ENCODE data around the gene C8G. TPM values are rescaled to one million over a fixed set of nuclear protein-coding genes. Genes with fewer than 3 reads are reported as not detected.

The C8G gene
- total RNA-seq, 4 donors from 2014 or later = 1.7 to 5.2 TPM; not detected in 2

- H3K4me1 ChIP-seq = peaks cover 6 to 12% of the 10 kb centered on the region in 2 donors
- no peak for ATAC-seq
- peaks cover 14 to 19% (median 18%) of the 10 kb centered on the region in 3 donors for H3K27me3 ChIP-seq
- no peak for DNase-seq
- in situ Hi-C loops (cut with MboI; ENCODE audit: low sequenced_read_pairs in 4 of 4) (no loop called here), intact Hi-C loops (cut with DNase I; ENCODE audit: low total_unique reads) (loop anchor here (5.0 kb wide), 1 partner anchor 147 kb away; the partner anchor contains the start of gene PHPT1)
- H3K36me3 ChIP-seq = peaks cover 0 to 7% of the 10 kb centered on the region in 2 donors
- no peak overlapping the region for H3K27ac ChIP-seq
- H3K9me3 ChIP-seq = no peaks in the 10 kb centered on the region
- no peak overlapping the region for H3K4me3 ChIP-seq
- TF ChIP-seq CTCF (IDR thresholded peaks at IDR 0.05 in 4 of 5, conservative IDR thresholded peaks at IDR 0.05 in 1 of 5) (no peak), POLR2A (IDR thresholded peaks at IDR 0.05) (no peak)
Measured at GRCh38 chr9:136994180-136994887, 49.3 kb downstream of the C8G start.

- in situ Hi-C loops (cut with MboI; ENCODE audit: low sequenced_read_pairs in 4 of 4) = no loop called here
- H3K27me3 ChIP-seq = peaks cover 14 to 19% (median 18%) of the 10 kb centered on the region in 3 donors
- H3K36me3 ChIP-seq = peaks cover 0 to 7% of the 10 kb centered on the region in 2 donors
- ATAC-seq (no peak), DNase-seq (no peak)
- intact Hi-C loops (cut with DNase I; ENCODE audit: low total_unique reads) = loop anchor here (5.0 kb wide), 1 partner anchor 148 kb away; the partner anchor contains the start of gene PHPT1
- no peak overlapping the region for H3K4me3 ChIP-seq
- H3K4me1 ChIP-seq = peaks cover 6 to 12% of the 10 kb centered on the region in 2 donors
- no peak for TF ChIP-seq CTCF (IDR thresholded peaks at IDR 0.05 in 4 of 5, conservative IDR thresholded peaks at IDR 0.05 in 1 of 5)
- no peak for TF ChIP-seq POLR2A (IDR thresholded peaks at IDR 0.05)
- no peak overlapping the region for H3K27ac ChIP-seq
- H3K9me3 ChIP-seq = no peaks in the 10 kb centered on the region
Measured at GRCh38 chr9:136994888-136995230, 49.8 kb downstream of the C8G start.

GRCh38 chr9:136995362-136995761 lies 50.3 kb downstream of the C8G start:
- peaks cover 14 to 19% (median 18%) of the 10 kb centered on the region in 3 donors for H3K27me3 ChIP-seq
- no peak for DNase-seq
- no peak for ATAC-seq
- TF ChIP-seq POLR2A (IDR thresholded peaks at IDR 0.05) (no peak), CTCF (IDR thresholded peaks at IDR 0.05 in 4 of 5, conservative IDR thresholded peaks at IDR 0.05 in 1 of 5) (no peak)
- no peaks in the 10 kb centered on the region for H3K9me3 ChIP-seq
- in situ Hi-C loops (cut with MboI; ENCODE audit: low sequenced_read_pairs in 4 of 4) (no loop called here), intact Hi-C loops (cut with DNase I; ENCODE audit: low total_unique reads) (no loop called here)
- no peak overlapping the region for H3K27ac ChIP-seq
- H3K4me1 ChIP-seq = peaks cover 6 to 12% of the 10 kb centered on the region in 2 donors
- no peak overlapping the region for H3K4me3 ChIP-seq
- peaks cover 0 to 7% of the 10 kb centered on the region in 2 donors for H3K36me3 ChIP-seq

GRCh38 chr9:136995772-136996311 lies 50.8 kb downstream of the C8G start:
- peaks cover 14 to 19% (median 18%) of the 10 kb centered on the region in 3 donors for H3K27me3 ChIP-seq
- in situ Hi-C loops (cut with MboI; ENCODE audit: low sequenced_read_pairs in 4 of 4) (no loop called here), intact Hi-C loops (cut with DNase I; ENCODE audit: low total_unique reads) (no loop called here)
- H3K36me3 ChIP-seq = peaks cover 0 to 7% of the 10 kb centered on the region in 2 donors
- peaks cover 6 to 12% of the 10 kb centered on the region in 2 donors for H3K4me1 ChIP-seq
- DNase-seq = no peak
- TF ChIP-seq POLR2A (IDR thresholded peaks at IDR 0.05) (no peak), CTCF (IDR thresholded peaks at IDR 0.05 in 4 of 5, conservative IDR thresholded peaks at IDR 0.05 in 1 of 5) (no peak)
- ATAC-seq = no peak
- no peak overlapping the region for H3K4me3 ChIP-seq
- H3K27ac ChIP-seq = no peak overlapping the region
- H3K9me3 ChIP-seq = no peaks in the 10 kb centered on the region

Other genes with a start within 250 kb of the C8G start
- 1 to 10 TPM; 1.8 to 4.6 (median 3.8) TPM for gene DIPK1B, start 232.7 kb upstream of the C8G start, total RNA-seq
- gene LCN10, start 202.3 kb upstream of the C8G start, total RNA-seq = 1 to 10 TPM in 3 of 4 donors, under 1 TPM in 1; 0.61 to 4.7 (median 1.6) TPM
- gene LCN6, start 196.7 kb upstream of the C8G start, total RNA-seq = 10 to 100 TPM in 1 of 4 donors, 1 to 10 TPM in 3; 2.1 to 11.7 (median 3.7) TPM
- gene LCN8, start 187.0 kb upstream of the C8G start, total RNA-seq = not detected
- gene LCN15, start 180.7 kb upstream of the C8G start, total RNA-seq = not detected
- gene TMEM141, start 153.9 kb upstream of the C8G start, total RNA-seq = 10 to 100 TPM; 46.9 to 70.2 (median 51.1) TPM
- under 1 TPM in 1 of 4 donors, not detected in 3; 0.31 TPM for gene CCDC183, start 148.9 kb upstream of the C8G start, total RNA-seq
- 100 to 1,000 TPM in 2 of 4 donors, 10 to 100 TPM in 2; 84.9 to 121 (median 105) TPM for gene RABL6, start 137.3 kb upstream of the C8G start, total RNA-seq
- 1 to 10 TPM; 1.3 to 2.1 (median 1.6) TPM for gene AJM1, start 102.8 kb upstream of the C8G start, total RNA-seq
- gene PHPT1, start 95.8 kb upstream of the C8G start, total RNA-seq = 100 to 1,000 TPM in 3 of 4 donors, 10 to 100 TPM in 1; 98.8 to 204 (median 152) TPM
- 1 to 10 TPM in 3 of 4 donors, under 1 TPM in 1; 0.95 to 2.3 (median 1.7) TPM for gene MAMDC4, start 92.9 kb upstream of the C8G start, total RNA-seq
- gene EDF1, start 78.9 kb upstream of the C8G start, total RNA-seq = 100 to 1,000 TPM; 285 to 440 (median 334) TPM
- 1 to 10 TPM; 3.5 to 6.6 (median 4.8) TPM for gene TRAF2, start 58.7 kb upstream of the C8G start, total RNA-seq
- gene FBXW5, start 505 bp upstream of the C8G start, total RNA-seq = 100 to 1,000 TPM; 329 to 469 (median 435) TPM
- gene LCN12, start 7.0 kb downstream of the C8G start, total RNA-seq = not detected
- 10 to 100 TPM in 3 of 4 donors, 1 to 10 TPM in 1; 2.3 to 35.2 (median 27.0) TPM for gene PTGDS, start 32.3 kb downstream of the C8G start, total RNA-seq
- under 1 TPM in 1 of 4 donors, not detected in 3; 0.10 TPM for gene LCNL1, start 37.8 kb downstream of the C8G start, total RNA-seq
- 10 to 100 TPM; 10.8 to 15.6 (median 14.6) TPM for gene PAXX, start 47.2 kb downstream of the C8G start, total RNA-seq
- gene CLIC3, start 51.3 kb downstream of the C8G start, total RNA-seq = under 1 TPM in 1 of 4 donors, not detected in 3; 0.36 TPM
- gene ABCA2, start 83.0 kb downstream of the C8G start, total RNA-seq = 10 to 100 TPM; 14.1 to 20.0 (median 16.7) TPM
- not detected for gene FUT7, start 86.8 kb downstream of the C8G start, total RNA-seq
- gene NPDC1, start 100.9 kb downstream of the C8G start, total RNA-seq = 10 to 100 TPM; 11.3 to 22.3 (median 19.0) TPM
- gene ENTPD2, start 108.8 kb downstream of the C8G start, total RNA-seq = under 1 TPM in 2 of 4 donors, not detected in 2; 0.22 to 0.55 TPM
- under 1 TPM in 3 of 4 donors, not detected in 1; 0.16 to 0.24 (median 0.17) TPM for gene SAPCD2, start 125.3 kb downstream of the C8G start, total RNA-seq
- 1 to 10 TPM in 2 of 4 donors, under 1 TPM in 2; 0.49 to 2.5 (median 1.5) TPM for gene UAP1L1, start 132.3 kb downstream of the C8G start, total RNA-seq
- gene MAN1B1, start 141.7 kb downstream of the C8G start, total RNA-seq = 10 to 100 TPM; 15.9 to 31.9 (median 21.1) TPM
- 10 to 100 TPM; 36.9 to 63.1 (median 55.9) TPM for gene DPP7, start 169.5 kb downstream of the C8G start, total RNA-seq
- not detected for gene GRIN1, start 193.9 kb downstream of the C8G start, total RNA-seq
- gene LRRC26, start 224.8 kb downstream of the C8G start, total RNA-seq = not detected
- not detected for gene TMEM210, start 226.8 kb downstream of the C8G start, total RNA-seq
- 10 to 100 TPM; 10.2 to 12.4 (median 10.8) TPM for gene ANAPC2, start 243.3 kb downstream of the C8G start, total RNA-seq
- gene SSNA1, start 243.4 kb downstream of the C8G start, total RNA-seq = 100 to 1,000 TPM in 2 of 4 donors, 10 to 100 TPM in 2; 73.3 to 164 (median 94.4) TPM